Gastrocnemius medialis (tissue), 4 donors: ENCODE measurements around the gene SAP30L.

Experiments used
- POLR2A ChIP-seq, 2 donors: fragments of 450-650 bp; IDR thresholded peaks; one replicate each; pipeline ENCODE4 v1.6.1; 2017; ENCODE audit warnings: antibody characterized with exemption in 2 of 2, mild to moderate bottlenecking in 2 of 2, moderate library complexity in 2 of 2
- TF ChIP-seq, protein P1 (sequence below), 5 experiments: fragments of 450-650 bp in 3 of 5; fragments of 200-600 bp in 2 of 5; sonication (generic) in 2 of 5; IDR thresholded peaks in 4 of 5; conservative IDR thresholded peaks in 1 of 5; 1 replicate in 4 of 5; 2 replicates in 1 of 5; pipeline ENCODE4 v1.5.1; 2016 to 2019; ENCODE audit warnings: antibody characterized with exemption in 5 of 5, mild to moderate bottlenecking in 3 of 5, moderate library complexity in 3 of 5

- no peak for TF ChIP-seq POLR2A (IDR thresholded peaks at IDR 0.05)
- TF ChIP-seq, protein P1, sequence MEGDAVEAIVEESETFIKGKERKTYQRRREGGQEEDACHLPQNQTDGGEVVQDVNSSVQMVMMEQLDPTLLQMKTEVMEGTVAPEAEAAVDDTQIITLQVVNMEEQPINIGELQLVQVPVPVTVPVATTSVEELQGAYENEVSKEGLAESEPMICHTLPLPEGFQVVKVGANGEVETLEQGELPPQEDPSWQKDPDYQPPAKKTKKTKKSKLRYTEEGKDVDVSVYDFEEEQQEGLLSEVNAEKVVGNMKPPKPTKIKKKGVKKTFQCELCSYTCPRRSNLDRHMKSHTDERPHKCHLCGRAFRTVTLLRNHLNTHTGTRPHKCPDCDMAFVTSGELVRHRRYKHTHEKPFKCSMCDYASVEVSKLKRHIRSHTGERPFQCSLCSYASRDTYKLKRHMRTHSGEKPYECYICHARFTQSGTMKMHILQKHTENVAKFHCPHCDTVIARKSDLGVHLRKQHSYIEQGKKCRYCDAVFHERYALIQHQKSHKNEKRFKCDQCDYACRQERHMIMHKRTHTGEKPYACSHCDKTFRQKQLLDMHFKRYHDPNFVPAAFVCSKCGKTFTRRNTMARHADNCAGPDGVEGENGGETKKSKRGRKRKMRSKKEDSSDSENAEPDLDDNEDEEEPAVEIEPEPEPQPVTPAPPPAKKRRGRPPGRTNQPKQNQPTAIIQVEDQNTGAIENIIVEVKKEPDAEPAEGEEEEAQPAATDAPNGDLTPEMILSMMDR (IDR thresholded peaks at IDR 0.05 in 4 of 5, conservative IDR thresholded peaks at IDR 0.05 in 1 of 5): no peak
Measured at GRCh38 chr5:154506049-154506715, 60.4 kb downstream of the SAP30L start.
